ENCODE results near the gene GFM2. TPM values are rescaled to one million over a fixed set of nuclear protein-coding genes. Genes with fewer than 3 reads are reported as not detected.
A peak's percentile ranks its signal among the peaks of the same experiment; 100 is the strongest.

The GFM2 gene
- total and polyA plus RNA-seq, 2 of the 13 experiments (the other 11 are each of a cell fraction or from before 2014, with no cell fraction given), result 22.0 to 41.6 TPM

GRCh38 chr5:74684900-74685851, 81.7 kb downstream of the GFM2 start, which contains the start of gene HEXB (continued):
- no peak for TF ChIP-seq ZNF256 (CRISPR knock-in tag; conservative IDR thresholded peaks at IDR 0.05)
- peak; percentile 70 for TF ChIP-seq CSRNP1 (CRISPR knock-in tag; IDR thresholded peaks at IDR 0.05)
- no peak for TF ChIP-seq ZNF468 (CRISPR knock-in tag; IDR thresholded peaks at IDR 0.05)
- TF ChIP-seq MXI1 (IDR thresholded peaks at IDR 0.05; ENCODE audit: borderline replicate concordance, low read depth, low read length), result 0 out of 3 replicates have a peak, but pooled peaks have one; percentile 43
- no peak for TF ChIP-seq REXO4 (CRISPR knock-in tag; IDR thresholded peaks at IDR 0.05; ENCODE audit: borderline replicate concordance)
- peak in 1 of 2 experiments; percentile 71; a peak in 2 of 4 replicates for TF ChIP-seq KLF16 (CRISPR knock-in tag; IDR thresholded peaks at IDR 0.05)
- no peak for TF ChIP-seq HDAC6 (IDR thresholded peaks at IDR 0.05; ENCODE audit: low read depth, low read length)
- TF ChIP-seq JDP2 (CRISPR knock-in tag; IDR thresholded peaks at IDR 0.05; ENCODE audit: borderline replicate concordance), result no peak
- TF ChIP-seq ZNF800 (CRISPR knock-in tag; IDR thresholded peaks at IDR 0.05), result peak; percentile 85
- TF ChIP-seq POGZ (CRISPR knock-in tag; IDR thresholded peaks at IDR 0.05), result peak; percentile 86
- TF ChIP-seq NCOR1 (IDR thresholded peaks at IDR 0.05; ENCODE audit: borderline replicate concordance, low read length), result no peak
- no peak for TF ChIP-seq HMGA1 (CRISPR knock-in tag; conservative IDR thresholded peaks at IDR 0.05)
- no peak for TF ChIP-seq KIAA2018 (CRISPR knock-in tag; IDR thresholded peaks at IDR 0.05; ENCODE audit: borderline replicate concordance)
- TF ChIP-seq TARDBP (CRISPR knock-in tag; IDR thresholded peaks at IDR 0.05), result no peak
- no peak for TF ChIP-seq SCMH1 (CRISPR knock-in tag; IDR thresholded peaks at IDR 0.05; ENCODE audit: borderline replicate concordance)
- no peak for TF ChIP-seq NR2F1 (CRISPR knock-in tag; IDR thresholded peaks at IDR 0.05)
